NCI-H526 (cell line): ENCODE measurements around the gene TOP2A.

Source experiments
- DNase-seq, 2 experiments: peaks; one replicate each; lab custom pipeline; 2025; lab: John Stamatoyannopoulos, UW

The TOP2A gene, protein sequence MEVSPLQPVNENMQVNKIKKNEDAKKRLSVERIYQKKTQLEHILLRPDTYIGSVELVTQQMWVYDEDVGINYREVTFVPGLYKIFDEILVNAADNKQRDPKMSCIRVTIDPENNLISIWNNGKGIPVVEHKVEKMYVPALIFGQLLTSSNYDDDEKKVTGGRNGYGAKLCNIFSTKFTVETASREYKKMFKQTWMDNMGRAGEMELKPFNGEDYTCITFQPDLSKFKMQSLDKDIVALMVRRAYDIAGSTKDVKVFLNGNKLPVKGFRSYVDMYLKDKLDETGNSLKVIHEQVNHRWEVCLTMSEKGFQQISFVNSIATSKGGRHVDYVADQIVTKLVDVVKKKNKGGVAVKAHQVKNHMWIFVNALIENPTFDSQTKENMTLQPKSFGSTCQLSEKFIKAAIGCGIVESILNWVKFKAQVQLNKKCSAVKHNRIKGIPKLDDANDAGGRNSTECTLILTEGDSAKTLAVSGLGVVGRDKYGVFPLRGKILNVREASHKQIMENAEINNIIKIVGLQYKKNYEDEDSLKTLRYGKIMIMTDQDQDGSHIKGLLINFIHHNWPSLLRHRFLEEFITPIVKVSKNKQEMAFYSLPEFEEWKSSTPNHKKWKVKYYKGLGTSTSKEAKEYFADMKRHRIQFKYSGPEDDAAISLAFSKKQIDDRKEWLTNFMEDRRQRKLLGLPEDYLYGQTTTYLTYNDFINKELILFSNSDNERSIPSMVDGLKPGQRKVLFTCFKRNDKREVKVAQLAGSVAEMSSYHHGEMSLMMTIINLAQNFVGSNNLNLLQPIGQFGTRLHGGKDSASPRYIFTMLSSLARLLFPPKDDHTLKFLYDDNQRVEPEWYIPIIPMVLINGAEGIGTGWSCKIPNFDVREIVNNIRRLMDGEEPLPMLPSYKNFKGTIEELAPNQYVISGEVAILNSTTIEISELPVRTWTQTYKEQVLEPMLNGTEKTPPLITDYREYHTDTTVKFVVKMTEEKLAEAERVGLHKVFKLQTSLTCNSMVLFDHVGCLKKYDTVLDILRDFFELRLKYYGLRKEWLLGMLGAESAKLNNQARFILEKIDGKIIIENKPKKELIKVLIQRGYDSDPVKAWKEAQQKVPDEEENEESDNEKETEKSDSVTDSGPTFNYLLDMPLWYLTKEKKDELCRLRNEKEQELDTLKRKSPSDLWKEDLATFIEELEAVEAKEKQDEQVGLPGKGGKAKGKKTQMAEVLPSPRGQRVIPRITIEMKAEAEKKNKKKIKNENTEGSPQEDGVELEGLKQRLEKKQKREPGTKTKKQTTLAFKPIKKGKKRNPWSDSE (N-terminal part only)

DNA sequence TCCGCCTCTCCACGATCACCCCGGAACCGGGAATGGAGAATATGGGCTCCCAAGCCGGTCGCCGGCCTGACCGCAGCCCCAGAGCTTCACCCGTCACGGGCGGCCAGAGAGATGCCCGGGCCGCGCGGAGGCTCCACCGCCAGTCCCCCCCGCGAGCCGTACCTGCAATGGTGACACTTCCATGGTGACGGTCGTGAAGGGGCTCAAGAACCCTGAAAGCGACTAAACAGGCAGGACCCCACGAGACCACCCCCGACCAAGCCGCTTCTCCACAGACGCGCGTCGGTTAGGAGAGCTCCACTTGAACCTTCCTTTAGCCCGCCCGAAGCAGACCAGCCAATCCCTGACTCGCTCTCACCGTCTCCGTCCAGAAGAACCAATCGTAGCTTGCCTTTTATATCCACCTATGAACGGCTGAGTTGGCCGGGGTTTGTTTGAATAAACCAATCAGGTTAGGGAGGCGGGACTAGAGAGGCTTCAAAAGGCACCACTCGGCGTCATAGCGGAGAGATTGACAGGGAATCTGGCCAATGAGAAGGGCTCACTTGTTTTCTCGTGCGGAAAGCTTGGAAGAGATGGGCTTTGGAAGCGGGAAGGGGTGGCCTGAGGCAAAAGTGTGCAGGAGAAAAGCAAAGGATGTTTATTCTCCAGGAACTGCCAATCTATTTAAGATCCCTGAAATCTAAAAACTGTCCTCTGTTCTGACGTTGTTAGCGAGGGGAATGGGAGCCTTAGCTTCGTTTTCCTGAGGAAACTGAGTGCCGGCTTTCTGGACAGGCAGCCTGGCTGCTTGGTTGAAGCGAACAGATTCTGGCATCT, at the start of gene TOP2A:
Gene TOP2A, minus strand, starts transcription at position 288 of the 819 bp plus-strand sequence. Its CDS starts 105 bp downstream, at position 183.
- peak; percentile 100 for DNase-seq

DNA sequence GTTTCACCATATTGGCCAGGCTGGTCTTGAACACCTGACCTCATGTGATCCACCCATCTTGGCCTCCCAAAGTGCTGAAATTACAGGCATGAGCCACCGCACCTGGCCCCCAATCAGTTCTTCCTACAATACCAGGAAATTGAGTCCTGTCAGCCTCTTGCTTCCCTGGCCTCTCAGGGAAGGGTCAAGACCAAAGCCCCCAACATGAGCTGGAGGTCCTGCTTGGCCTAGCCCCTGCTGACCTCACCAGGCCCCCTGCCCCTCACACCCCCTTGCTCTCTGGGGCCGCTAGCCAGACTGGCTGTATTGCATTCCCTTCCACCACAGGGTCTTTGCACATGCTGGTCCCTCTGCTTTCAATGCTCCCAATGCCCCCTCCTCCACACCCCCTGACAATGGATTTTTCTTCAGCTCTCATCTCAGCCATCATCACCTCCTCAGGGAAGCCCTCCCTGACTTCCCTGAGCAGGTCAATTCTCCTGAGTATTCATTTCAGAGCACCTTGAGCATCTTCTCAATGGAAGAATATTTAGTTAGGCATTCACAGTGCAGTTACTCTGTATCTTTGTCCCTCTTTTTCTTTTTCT, 49.7 kb upstream of the TOP2A start:
- no peak for DNase-seq

DNA sequence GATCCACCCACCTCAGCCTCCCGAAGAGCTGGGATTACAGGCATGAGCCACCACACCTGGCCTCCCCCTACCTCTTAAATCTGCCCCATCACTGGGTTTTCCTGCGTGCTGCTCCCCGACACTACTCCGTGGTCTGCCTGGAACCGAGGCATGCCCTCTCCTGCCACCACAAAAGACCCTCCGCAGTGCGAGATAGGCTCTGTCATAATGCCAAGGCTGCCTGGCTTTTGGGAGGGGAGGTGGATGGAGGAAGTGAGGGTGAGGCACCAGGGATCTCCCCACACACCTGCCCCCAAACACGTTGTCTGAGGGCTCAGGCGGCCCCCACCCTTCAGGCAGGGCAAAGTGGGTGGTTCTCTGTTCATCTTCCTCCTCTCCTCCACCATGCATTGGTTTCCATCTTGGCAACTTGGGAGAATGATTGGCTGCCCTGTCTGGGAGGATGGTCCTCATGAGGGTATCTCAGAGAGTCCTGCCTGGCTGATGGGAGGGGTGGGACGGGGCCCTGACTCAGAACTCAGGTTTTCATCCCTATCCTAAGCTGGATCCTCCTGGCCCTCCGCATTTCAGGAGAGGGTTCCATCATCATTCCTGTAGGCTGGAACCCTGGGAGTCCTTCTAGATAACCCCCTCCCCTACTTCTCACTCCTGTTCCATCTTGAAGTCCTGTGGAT, 48.7 kb upstream of the TOP2A start:
- no peak for DNase-seq

DNA sequence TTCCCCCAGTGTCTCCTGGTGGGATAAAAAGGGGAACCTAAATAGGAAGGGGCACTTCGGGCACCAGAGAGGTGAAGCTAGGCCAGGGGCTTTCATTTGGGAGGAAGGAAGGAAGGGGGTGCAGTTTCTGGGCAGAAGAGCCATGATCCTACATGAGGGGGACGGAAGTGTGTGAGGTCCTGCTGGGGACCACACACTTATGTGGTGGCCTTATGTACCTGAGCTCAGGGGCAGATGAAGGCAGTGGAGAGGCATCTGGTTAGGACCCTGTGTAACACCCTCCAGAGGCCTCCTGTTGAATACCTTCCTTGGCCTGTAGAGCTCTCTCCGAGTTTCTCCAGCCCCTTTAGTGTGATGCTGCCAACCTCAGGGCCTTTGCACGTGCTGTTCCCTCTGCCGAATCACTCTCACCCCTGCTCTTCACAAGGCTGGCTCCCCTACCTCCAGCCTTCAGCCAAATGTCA, 46.7 kb upstream of the TOP2A start:
- DNase-seq: no peak

DNA sequence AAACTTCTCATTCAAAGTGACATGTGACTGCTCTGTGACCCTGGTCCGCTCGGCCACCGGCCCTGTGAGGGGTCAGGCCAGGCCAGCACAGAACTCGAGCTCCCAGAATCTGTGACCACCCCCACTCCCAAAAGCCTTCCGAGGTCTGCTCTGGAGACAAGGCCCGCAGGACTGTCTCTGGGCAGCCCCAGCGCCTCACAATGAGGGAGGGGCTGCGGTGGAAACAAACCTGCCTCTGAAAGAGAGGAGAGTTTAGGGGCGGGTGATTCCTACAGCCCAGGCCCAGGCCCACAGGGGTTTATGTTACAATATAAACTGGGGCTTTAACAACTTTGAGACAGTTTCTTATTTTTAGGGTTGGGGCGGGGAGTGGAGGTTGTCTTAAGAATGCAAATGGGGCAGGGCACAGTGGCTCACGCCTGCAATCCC, 45.4 kb upstream of the TOP2A start:
- DNase-seq: no peak

DNA sequence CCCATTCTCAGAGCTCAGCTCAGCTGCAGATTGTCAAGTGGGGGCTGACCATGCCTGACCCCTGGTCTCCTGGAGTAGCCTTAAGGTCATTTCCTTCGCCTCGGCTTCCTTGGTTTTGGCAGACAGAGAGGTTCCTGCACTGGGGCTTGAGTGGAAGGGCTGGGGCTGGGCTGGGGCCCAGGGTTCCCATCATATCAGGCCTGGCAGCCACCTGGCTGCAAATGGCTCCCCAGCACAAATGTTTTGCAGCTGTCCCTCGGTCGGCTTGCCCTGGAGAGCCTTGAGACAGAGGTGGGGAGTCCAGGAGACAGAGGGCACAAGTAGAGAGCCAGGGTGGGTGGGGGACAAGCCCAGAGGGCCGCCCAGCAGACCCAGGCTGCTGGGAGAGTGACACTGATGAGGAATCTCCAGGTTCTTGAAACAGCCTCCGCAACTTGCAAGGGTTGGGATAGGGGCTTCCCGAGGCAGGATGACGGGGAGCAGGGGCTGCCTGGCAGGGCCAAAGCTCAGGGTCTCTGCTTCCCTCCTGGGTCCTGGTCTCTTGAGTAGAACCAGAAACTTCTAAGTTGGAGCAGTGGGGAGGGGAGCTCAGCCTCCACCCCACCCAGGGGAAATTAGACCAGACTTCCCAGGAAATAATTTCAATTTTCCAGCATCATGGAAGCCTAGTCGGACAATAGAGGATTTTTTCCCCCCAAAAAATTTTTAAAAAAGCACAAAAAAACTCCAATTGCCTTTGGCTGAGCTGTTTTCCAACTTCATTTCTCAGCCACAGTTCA, 44.8 kb upstream of the TOP2A start:
- no peak for DNase-seq

DNA sequence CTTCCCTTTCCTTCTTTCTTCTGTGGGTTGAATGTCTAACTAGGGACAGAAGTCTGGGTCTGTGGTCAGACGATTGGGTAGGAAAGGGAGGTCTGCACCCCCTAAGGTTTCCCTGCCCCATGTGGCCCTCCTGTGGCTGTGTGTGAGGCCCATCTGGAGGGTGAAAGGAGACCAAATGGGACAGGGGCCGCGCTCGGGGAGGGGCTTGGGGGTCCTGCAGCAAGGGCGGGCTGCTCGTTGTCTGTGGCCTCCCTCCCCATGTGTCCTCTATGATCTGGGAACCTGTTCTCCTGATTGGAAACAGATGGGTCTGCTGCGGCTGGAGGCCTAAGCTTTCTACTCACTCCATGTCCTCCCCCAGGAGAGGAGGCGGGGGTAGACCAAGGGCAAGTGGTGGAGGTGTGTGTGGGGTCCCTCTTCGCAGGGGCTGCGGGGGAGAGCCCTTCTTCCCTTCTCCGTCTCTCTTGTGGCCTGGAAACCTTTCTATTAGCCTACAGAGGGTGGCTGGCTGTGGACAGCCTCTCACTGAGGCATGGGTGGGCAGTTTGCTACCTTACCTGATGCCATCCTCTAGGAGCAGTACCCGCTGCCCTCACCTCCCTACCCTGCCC, 44.1 kb upstream of the TOP2A start:
- no peak for DNase-seq

DNA sequence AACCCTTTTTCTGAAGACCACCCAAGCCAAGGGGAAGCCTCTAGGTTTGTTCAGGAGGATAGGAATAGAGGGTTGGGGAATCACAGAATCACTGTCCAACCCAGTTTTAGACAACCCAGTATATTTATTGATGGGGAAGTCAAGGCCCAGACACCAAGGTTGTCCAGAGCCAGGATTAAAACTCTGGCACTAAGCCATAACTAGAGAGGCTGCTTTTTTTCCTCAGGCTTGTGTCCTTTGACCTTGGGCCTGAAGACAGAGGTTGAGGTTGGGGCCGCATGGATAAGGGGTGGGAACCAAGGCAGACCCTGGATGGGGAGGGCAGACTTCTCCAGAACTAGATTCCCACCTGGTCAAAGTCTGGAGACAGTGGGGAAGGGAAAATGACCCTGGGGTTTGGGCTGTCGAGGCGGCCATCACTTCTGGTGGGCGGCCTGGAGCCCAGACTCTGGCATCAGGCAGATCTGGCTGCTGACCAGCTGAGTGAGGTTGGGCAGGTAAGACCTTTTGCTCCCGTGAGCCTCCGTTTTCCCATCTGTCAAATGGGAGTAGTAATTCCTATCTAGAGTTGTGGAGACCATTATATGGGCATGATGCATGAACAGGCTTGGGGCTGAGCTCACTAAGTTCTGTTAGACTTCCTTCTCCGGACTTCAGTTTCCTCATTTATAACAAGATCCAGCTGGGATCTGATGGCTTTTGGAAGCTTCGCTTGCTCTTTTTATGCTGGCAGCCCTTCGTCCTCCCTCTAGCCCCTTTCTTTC, 43.5 kb upstream of the TOP2A start:
- no peak for DNase-seq

DNA sequence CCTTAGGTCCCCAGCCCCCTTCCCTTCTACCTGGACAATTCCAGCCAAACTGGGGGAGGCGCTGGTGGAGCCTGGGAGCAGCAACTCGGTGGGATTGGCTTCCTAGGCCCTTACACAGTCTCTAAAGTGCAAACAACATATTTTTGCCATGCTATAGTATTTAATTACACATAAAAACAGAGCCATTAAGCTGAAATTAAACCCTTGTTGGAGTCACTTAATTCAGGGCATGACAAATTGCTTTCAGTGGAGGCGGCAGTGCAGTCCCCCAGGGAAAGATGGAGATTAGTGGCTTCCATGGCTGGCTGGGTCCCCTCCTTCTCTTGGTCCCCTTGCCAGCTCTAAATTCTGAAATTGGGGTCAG, 42.9 kb upstream of the TOP2A start:
- no peak for DNase-seq

DNA sequence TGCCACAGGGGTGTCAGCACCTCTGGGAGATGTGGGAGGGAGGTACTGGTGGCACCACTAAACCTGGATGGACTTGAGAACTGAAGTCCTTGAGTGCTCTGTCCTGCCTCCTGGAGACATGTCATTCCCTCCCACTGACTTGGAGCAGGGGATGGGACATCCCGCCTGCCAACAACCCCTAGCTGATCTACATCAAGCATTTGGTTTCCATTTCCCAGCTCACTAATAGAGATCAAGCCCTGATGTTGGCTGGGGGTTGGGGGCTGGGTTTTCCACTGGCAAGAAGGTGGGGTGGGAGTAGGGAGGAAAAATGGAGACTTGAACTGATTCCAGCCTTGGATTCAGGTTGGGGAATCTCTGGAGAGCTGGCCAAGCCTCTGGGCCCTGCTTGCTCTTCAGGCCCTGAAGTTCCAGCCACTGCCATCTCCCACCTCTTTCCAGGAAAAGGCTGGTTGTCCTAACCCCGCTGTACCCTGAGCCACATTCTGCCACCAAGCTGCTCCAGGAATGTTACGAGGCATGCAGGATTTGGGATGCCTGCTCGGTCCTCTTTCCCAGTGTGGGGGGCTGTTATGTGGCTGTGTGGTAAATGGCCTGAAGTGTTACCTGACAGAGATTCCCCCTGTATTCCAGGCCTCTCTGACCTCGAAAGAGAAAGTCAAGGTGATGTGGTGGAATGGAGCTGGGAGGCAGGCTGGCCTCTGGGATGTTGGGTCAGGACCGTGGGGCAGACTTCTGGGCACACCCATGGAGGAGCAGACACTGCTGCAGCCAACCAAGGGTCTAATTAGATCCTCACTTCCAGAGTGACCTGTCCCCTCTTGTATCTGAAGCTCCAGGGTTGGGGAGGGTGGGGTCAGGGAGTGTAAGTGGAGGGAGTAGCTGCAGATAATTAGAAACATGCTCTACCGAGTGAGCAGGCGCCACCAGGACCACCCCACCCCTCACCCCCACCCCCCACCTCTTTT, 42.2 kb upstream of the TOP2A start:
- DNase-seq: no peak

DNA sequence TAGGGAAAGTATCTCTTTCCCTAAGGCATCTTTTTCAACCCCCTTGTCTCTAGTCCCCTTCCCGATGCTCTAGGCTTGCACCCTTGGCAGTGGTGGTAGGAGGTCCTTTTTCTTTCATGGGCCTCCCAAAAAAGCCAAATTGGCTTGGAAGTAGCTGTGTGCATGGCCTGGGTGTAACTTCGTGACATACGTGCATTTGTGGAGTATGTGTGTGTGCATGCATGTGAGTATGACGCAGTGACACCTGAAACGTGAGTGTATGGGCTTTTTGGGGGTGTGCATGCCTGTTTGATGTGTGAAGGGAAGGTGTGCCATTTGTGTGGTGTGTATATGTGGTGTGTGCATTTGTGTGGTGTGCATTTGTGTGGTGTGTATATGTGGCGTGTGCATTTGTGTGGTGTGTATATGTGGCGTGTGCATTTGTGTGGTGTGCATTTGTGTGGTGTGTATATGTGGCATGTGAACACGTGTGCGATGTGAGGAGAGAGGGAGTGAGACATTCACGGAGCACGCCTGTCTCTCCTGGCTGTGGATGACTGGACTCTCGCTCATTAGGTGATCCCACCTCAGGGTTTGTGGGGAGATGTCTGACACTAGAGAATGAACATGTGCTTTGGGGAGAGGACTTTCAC, 41.3 kb upstream of the TOP2A start:
- DNase-seq: no peak

DNA sequence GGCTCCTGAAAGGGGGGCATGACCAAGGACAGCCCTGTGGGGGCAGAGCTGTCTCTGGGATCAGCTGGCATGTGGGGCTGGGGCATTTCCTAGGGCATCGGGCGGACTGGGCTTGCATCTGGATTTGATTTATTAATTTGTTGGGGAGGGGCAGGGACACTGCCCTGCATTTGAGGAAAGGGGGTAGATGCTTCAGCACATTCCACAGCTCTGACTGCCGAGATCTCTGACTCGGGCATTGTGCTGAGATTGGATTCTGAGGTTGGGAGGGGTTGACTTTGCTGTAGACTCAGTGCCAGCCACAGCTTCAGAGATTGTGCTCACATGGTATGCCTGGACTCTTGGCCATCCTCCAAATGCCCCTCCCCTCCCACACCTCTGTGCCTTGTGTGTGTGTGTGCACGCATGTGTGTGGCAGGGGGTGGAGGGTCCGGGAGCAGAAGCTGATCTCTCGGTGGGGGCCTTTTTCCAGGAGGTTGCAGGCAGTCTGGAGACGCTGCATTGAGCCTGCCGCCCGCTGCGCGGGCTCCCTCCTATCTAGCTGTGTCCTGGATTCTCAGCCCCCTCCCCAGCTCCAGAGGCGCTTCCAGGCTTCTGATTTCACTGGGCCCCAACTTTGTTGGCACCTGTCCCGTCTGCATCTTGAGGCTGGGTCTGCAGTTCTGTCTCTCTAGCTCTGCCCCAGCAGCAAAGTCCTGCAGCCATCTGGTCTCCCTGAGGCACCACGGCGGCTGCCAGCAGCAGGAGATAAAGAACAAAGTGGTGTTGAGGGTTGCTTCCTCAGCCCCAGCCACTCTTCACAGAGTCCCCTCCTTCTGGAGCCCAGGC, 40.5 kb upstream of the TOP2A start:
- no peak for DNase-seq

DNA sequence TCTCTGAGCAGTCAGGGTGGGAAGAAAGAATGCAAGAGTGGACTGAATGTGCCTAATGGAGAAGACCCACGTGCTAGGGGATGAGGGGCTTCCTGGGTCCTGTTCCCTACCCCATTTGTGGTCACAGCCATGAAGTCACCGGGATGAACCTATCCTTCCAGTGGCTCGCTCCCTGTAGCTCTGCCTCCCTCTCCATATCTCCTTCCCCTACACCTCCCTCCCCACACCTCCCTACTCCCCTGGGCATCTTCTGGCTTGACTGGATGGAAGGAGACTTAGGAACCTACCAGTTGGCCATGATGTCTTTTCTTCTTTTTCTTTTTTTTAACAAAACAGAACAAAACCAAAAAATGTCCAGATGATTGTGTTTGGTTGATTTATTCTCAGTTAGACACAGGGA, 39.7 kb upstream of the TOP2A start:
- no peak for DNase-seq

DNA sequence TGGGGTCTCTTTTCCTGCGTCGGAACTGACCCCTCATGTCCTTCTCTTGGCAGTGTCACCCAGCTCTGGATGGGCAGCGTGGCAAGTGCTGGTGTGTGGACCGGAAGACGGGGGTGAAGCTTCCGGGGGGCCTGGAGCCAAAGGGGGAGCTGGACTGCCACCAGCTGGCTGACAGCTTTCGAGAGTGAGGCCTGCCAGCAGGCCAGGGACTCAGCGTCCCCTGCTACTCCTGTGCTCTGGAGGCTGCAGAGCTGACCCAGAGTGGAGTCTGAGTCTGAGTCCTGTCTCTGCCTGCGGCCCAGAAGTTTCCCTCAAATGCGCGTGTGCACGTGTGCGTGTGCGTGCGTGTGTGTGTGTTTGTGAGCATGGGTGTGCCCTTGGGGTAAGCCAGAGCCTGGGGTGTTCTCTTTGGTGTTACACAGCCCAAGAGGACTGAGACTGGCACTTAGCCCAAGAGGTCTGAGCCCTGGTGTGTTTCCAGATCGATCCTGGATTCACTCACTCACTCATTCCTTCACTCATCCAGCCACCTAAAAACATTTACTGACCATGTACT, 38.8 kb upstream of the TOP2A start:
- no peak for DNase-seq

DNA sequence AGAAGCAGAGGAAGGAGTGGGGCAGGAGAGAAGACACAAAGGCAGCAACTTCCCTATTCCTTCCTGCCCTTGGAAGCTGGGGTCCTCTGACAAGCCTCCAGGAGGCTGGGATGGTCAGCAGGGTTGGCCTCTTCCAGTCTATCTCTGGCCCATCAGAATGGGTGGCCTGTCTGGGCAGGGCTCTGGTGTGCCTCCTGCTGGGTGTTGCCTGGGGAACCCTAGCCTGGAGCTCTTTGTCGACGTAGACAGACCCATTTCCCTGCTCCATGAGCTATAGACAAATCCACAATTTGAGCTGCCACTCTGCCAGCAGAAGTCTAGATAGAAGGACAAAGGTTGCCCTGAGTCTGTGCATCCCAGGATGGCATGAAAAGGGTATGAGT, 36.9 kb upstream of the TOP2A start:
- DNase-seq: no peak
